G401 (cell line): ENCODE data around the gene UQCRQ. TPM values are rescaled to one million over a fixed set of nuclear protein-coding genes. Genes with fewer than 3 reads are reported as not detected.
"Not testable (repeated sequence)": the region's sequence is repeated elsewhere in the genome, so short reads cannot be mapped to it uniquely, and the experiment has no call there.

Source experiments
- DNase-seq: peaks from one replicate; pipeline ENCODE4 v3.0.0-alpha.2; 2015; ENCODE audit warnings: low spot score
- in situ Hi-C: cut with HindIII; loops from 2 replicates; pipeline ENCODE4 v1.10.0; 2016; ENCODE audit warnings: low sequenced_read_pairs, mixed read lengths
- total RNA-seq: library from RNA; depleted of rRNA; stranded (reverse); fragments of >200 nt; shearing (Covaris generic); gene quantifications from 2 replicates; pipeline ENCODE4 v1.2.3, GENCODE V29; 2014

The UQCRQ gene
- total RNA-seq, 1 experiment from 2014 or later: 108 TPM

DNA sequence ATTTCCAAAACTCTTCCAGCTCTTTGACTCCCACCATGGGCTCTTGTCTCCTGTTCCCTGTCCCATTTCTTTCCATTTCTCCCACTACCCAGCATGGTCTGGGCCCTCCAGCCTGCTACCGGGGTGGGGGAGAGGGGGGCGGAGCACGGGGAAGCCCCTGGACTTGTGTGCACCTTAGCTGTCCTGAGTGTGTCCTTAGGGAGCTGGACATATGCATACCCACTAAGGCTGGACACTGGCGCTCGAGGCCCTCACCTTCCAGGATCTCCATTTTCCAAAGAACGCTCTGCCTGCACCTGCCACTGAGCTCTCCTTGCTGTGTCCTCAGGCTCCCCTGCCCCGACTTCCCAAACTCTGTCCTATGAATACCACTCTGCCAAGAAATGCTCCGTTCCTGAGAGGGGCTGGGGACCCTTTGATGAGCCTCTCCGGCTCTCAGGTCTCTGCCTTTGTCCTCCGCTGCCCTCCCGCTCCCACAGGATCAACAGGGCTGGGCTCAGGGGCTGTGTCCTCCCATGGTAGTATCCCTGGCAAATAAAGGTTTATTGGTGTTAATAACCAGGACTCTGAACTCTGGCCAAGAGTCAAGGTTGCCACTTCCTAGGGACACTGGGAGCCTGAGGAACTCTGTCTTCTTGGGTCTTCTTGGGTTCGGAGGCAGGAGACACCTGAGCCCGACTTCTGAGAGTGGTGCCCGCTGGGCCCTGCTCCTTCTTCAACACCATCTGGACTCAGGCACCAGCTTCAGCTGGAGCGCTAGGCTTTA, 35.2 kb upstream of the UQCRQ start:
- DNase-seq: no peak
- in situ Hi-C loops: no loop called here

DNA sequence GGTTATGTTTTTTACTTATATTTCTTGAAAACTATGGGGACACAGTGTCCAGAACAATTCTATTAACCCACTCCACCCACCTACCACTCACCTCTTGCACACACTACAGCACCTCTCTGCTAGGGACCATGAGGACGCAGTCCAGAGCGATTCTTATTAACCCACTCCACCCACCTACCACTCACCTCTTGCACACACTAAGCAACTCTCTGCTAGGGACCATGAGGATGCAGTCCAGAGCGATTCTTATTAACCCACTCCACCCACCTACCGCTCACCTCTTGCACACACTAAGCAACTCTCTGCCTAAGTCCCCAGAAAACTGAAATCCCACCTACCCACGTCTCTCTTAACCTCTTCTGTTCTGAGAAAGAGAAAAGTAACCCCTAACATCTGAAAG, 33.8 kb upstream of the UQCRQ start:
- in situ Hi-C loops: no loop called here
- no peak for DNase-seq

- DNase-seq: no peak
- in situ Hi-C loops: no loop called here
Measured at GRCh38 chr5:132834057-132834456, 32.4 kb upstream of the UQCRQ start.

- no peak for DNase-seq
- in situ Hi-C loops: no loop called here
Measured at GRCh38 chr5:132836852-132837251, 29.6 kb upstream of the UQCRQ start.

DNA sequence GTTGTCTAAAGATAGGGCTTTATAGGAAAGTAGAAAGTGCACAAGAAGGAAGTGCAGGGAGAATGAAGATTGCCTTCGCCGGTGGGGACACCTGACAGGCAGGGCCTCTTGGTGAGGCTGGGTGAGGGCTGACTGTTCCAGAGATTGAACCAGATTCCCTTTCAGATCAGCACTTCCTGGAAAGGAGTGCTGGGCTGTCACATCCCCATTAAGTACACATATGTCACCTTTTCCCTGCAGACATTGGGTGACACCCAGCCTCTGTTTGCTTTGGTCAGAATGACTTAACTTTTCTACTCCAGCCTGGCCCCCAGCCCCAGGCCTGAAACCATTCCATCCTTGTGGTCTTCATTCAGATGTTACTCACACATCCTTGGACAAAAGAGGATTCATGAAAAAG, 28.6 kb upstream of the UQCRQ start:
- in situ Hi-C loops: no loop called here
- DNase-seq: no peak

GRCh38 chr5:132838516-132839282, 27.7 kb upstream of the UQCRQ start:
- in situ Hi-C loops: no loop called here
- peak; percentile 73 for DNase-seq

DNA sequence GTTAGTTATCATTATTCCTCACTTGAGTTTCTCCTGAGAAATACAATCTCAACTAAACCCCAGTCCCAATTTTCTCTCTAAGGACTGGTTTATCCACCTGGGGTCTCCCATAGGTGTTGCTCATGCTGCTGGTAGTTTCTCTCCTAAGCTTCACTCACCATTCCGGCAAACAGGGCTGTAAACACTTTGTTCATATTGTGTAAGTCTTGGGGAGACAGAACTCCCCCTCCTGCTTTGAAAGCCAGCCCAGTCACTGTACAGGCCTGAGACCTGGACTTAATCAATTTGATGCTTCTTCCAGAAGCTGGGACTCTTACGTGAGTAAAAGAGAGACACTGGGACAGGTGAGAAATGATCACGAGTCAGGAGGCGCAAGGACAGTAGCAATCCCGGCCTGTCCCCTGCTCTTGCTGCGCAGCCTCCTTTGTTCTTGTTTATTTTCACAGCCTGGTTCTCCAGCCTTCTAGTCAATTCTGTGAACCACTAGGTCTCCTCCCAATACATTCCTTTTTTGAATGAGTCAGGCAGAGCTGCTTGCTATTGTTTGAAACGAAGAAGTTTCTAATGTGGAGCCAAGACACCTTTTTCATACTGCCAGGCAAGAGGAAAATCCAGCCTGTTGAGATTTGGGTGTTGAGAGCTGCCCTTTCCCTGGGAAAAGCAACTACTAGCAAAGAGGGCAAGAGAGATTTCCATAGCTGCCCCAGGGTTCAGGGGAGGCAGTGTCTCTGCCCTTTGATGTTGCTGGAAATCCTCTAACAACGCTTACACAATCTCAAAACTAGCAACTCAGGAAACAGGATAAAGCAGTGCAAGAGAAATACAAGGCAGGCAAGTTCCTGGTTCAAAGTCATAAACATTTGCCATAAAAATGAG, 26.8 kb upstream of the UQCRQ start:
- no peak for DNase-seq
- in situ Hi-C loops: no loop called here

DNA sequence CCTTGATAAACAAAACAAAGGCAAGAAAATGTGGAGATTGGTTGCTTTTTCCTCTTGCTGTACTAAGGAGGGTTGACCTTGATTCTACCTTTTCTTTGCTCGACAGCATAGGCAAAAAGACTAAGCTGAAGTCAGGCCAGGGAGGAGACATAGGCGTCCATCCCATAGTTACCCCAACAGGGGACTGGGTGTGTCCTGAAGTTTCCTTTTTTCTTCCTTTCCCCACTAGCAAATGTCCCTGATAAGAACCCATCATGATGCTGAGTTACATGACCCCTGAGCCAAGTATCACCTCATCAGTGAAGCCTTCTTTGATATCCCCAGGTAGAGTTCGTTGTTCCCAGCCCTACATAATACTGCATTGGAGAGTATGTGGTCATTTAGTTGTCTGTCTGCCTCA, 26.1 kb upstream of the UQCRQ start:
- in situ Hi-C loops: no loop called here
- no peak for DNase-seq

- in situ Hi-C loops: no loop called here
- no peak for DNase-seq
Measured at GRCh38 chr5:132840896-132841295, 25.5 kb upstream of the UQCRQ start.

GRCh38 chr5:132841305-132841704, 25.1 kb upstream of the UQCRQ start:
- in situ Hi-C loops: no loop called here
- no peak for DNase-seq

GRCh38 chr5:132848270-132848669, 18.2 kb upstream of the UQCRQ start:
- in situ Hi-C loops: no loop called here
- DNase-seq: no peak

DNA sequence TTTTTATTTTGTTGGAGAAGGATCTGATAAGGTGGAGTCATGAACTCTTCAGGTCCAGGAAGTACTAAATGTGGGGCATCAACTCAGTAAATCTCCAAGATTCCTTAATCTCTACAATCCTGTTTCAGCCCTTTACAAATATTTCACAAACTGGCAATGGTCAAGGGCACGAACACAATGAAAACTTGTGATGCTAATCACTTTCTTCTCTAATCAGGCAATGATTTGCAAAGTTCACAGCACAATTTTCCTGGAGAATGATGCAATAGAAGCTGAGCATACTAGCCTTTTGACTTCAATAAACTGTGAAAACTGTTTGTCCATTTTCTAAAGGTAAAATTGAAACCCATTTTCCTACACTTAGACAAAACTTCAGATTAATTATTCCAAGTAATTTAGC, 17.1 kb upstream of the UQCRQ start:
- in situ Hi-C loops: no loop called here
- no peak for DNase-seq

DNA sequence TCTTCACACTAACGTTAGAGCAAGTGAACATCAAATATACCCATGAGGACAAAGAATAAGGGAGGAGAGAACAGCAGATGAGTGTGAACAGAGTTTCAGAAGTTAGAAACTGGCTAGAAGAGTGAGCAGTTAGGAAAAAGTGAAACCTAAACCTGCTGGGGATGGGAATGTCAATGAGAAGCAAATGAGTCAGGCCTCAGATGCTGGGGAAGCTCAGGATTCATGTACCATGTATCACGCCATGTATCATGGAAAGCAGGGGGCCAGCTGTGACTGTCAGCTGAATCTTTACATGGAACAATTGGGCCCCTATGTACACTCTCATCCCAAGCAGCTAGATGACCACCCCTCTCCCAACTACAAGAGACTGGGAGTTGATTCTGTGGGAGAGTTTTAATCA, 16.4 kb upstream of the UQCRQ start:
- in situ Hi-C loops: no loop called here
- no peak for DNase-seq

DNA sequence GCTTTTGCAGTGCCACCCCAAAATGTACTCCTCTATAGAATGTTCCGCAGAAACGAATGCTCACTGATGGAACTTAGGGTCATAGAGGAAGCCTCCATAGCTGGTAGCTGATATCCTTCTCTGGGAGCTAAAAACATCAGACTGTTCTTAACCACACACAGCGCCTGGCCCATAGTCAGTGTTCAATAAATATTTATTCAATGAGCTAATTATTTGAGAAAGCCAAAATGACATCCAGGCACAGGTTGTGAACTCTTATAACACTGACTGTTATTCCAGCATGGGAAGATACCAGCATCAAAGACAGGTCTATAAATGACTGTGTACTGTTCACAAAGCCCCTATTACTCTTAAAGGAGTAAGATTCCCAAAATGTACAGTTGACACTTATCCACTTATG, 13.1 kb upstream of the UQCRQ start:
- in situ Hi-C loops: no loop called here

GRCh38 chr5:132853790-132854189, 12.7 kb upstream of the UQCRQ start:
- DNase-seq: no peak
- in situ Hi-C loops: no loop called here

More for the DNA sequence above, 13.1 kb upstream of the UQCRQ start:
- DNase-seq: no peak

GRCh38 chr5:132854301-132854700, 12.1 kb upstream of the UQCRQ start:
- in situ Hi-C loops: no loop called here
- no peak for DNase-seq

- in situ Hi-C loops: not testable (repeated sequence)
Measured at GRCh38 chr5:132854992-132855391, 11.4 kb upstream of the UQCRQ start.

DNA sequence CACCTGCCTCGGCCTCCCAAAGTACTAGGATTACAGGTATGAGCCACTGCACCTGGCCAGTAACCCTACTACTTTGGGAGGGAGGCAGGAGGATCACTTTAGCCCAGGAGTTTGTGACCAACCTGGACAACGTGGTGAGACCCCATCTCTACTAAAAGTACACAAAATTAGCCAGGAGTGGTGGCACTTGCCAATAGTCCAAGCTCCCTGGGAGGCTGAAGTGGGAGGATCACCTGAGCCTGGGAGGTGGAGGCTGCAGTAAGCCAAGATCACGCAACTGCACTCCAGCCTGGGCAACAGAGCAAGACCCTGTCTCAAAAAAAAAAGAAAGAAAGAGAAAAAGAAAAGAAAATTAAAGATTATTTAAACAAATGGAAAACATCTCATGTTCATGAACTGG, 10.4 kb upstream of the UQCRQ start:
- no peak for DNase-seq
- in situ Hi-C loops: no loop called here

More at GRCh38 chr5:132854992-132855391, 11.4 kb upstream of the UQCRQ start:
- not testable (repeated sequence) for DNase-seq

DNA sequence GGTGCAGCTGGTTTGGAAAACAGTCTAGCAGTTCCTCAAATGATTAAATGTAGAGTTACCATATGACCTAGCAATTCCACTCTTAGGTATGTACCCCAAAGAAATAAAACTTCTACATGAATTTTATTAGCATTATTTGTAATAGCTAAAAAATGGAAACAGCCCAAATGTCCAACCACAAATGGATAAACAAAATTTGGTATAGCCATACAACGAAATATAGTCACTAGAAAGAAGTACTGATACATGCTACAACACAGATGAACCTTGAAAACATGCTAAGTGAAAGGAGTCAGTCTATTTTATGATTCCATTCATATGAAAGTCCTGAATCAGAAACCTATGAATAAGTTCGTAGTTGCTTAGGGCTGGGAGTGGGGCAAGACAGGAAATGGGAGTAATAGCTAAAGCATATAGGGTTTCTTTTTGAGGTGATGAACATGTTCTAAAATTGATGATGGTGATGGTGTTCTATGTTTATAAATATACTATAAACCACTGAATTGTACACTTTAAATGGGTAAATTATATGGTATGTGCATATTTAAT, 6.5 kb upstream of the UQCRQ start:
- in situ Hi-C loops: no loop called here

More for the DNA sequence above, 6.5 kb upstream of the UQCRQ start:
- DNase-seq: no peak
